ENCODE data around the gene GNG14.

DNA sequence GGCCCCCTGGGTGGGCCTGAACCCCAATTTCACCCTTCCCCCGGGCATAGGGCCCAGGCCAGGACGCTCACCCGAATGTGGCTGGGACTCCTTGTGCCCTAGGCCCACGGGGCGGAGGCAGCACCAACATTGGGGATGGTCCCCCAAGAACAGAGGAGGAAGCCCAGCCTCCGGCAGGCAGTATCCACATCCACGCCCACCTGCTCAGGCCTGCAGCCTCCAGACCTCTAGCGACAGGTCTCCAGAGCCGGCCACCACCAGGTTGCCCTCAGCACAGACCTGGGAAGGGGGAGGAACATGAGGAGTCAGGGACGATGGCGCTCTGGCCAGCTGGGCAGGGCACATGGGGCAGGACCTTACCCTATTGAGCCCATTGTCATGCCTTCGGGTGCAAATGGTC is 1.2 kb downstream of the GNG14 start:
- TF ChIP-seq, protein P1, sequence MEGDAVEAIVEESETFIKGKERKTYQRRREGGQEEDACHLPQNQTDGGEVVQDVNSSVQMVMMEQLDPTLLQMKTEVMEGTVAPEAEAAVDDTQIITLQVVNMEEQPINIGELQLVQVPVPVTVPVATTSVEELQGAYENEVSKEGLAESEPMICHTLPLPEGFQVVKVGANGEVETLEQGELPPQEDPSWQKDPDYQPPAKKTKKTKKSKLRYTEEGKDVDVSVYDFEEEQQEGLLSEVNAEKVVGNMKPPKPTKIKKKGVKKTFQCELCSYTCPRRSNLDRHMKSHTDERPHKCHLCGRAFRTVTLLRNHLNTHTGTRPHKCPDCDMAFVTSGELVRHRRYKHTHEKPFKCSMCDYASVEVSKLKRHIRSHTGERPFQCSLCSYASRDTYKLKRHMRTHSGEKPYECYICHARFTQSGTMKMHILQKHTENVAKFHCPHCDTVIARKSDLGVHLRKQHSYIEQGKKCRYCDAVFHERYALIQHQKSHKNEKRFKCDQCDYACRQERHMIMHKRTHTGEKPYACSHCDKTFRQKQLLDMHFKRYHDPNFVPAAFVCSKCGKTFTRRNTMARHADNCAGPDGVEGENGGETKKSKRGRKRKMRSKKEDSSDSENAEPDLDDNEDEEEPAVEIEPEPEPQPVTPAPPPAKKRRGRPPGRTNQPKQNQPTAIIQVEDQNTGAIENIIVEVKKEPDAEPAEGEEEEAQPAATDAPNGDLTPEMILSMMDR (IDR thresholded peaks at IDR 0.05): no peak
- TF ChIP-seq POLR2A (IDR thresholded peaks at IDR 0.05): no peak

All from lower leg skin (tissue), 3 donors.